ENCODE measurements around the gene OR52I2.
A peak's percentile ranks its signal among the peaks of the same experiment; 100 is the strongest.

The OR52I2 gene

GRCh38 chr11:4636136-4636535 is 54.6 kb downstream of the OR52I2 start:
- Histone ChIP-seq H3K27ac (ENCODE audit: insufficient read depth in 1 of 2, low read depth in 1 of 2, low read length in 2 of 2, poor library complexity in 1 of 2, severe bottlenecking in 2 of 2) (no peak overlapping the region), H3K36me3 (ENCODE audit: control insufficient read depth in 4 of 4, insufficient read depth in 4 of 4, low read length in 3 of 4) (no peaks in the 10 kb centered on the region), H3K4me1 (ENCODE audit: control extremely low read depth in 1 of 4, control insufficient read depth in 4 of 4, insufficient read depth in 4 of 4, low read length in 3 of 4) (peaks cover 0 to 3% (median 0%) of the 10 kb centered on the region in 4 experiments), H3K9me3 (ENCODE audit: control extremely low read depth in 1 of 5, control insufficient read depth in 4 of 5, insufficient read depth in 2 of 5, low read depth in 1 of 5, low read length in 4 of 5) (no peaks in the 10 kb centered on the region), H3K27me3 (replicated peaks in 2 of 5; ENCODE audit: control insufficient read depth in 4 of 5, insufficient read depth in 5 of 5, low read length in 4 of 5) (peaks cover 0 to 3% (median 0%) of the 10 kb centered on the region in 5 experiments), H3K4me3 (ENCODE audit: control insufficient read depth in 1 of 7, extremely low read depth in 1 of 7, insufficient read depth in 4 of 7, low read depth in 2 of 7, low read length in 6 of 7) (no peak overlapping the region)
- 96% methylated on average over 2 of the region's 2 CpGs for WGBS (ENCODE audit: insufficient coverage)
- CTCF ChIA-PET, result interaction anchor here (0.6 to 3.4 kb wide), 20 partner anchors 8 to 568 kb away, joined by 3 to 38 read pairs (median 5); partner anchors contain the start of gene TRIM68
- POLR2A ChIA-PET, result no interaction called here
- no peak for DNase-seq

DNA sequence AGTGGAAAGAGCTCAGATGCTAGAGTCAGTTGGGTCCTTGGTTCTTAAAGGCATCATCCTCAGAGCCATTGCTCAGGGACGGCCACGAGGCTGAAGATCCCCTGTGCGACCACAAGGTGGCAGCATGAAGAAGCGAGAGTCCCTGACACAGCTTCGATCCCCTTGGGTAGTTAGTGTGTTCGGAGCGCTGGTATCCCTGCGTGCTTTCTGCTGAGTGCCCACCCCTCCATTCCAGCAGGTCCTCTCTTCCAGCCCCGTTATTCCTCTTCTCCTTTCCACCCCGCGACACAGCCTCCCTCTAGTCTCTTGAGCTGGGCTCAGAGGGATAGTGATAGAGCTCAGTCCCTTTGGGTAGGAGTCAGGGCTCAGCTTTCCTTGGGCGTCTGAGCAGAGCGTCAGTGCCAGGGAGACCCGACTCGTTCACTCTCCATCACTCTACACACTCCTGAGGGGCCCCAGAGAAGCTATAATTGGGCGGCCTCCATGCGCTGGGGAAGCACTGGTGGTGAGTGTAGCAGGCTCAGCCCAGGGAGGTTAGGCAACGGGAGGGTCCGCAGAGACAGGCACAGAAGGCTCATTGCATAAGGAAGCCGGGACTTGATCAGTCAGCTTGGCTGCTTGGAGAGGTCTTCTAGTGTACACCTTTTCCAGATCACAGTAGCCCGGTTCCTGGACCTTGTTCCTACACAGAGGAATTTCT is 55.6 kb downstream of the OR52I2 start, which contains the start of gene OR51D1:
Gene OR51D1, plus strand, starts transcription at position 516 of the 700 bp plus-strand sequence. CDS start 2,314 bp downstream, outside the sequence.
- 47% methylated on average over 12 of the region's 21 CpGs for WGBS (ENCODE audit: insufficient coverage)
- H3K4me3 ChIP-seq (ENCODE audit: control insufficient read depth in 1 of 7, extremely low read depth in 1 of 7, insufficient read depth in 4 of 7, low read depth in 2 of 7, low read length in 6 of 7), result peak within 1 kb of the TSS in 1 of 7 experiments; percentile 60
- no peaks in the 10 kb centered on the region for H3K36me3 ChIP-seq (ENCODE audit: control insufficient read depth in 4 of 4, insufficient read depth in 4 of 4, low read length in 3 of 4)
- no peaks in the 10 kb centered on the region for H3K9me3 ChIP-seq (ENCODE audit: control extremely low read depth in 1 of 5, control insufficient read depth in 4 of 5, insufficient read depth in 2 of 5, low read depth in 1 of 5, low read length in 4 of 5)
- DNase-seq, result peak; percentile 68 to 81 (median 79)
- H3K27me3 ChIP-seq (replicated peaks in 2 of 5; ENCODE audit: control insufficient read depth in 4 of 5, insufficient read depth in 5 of 5, low read length in 4 of 5), result peaks cover 0 to 3% (median 0%) of the 10 kb centered on the region in 5 experiments
- no peak within 1 kb of the TSS for H3K27ac ChIP-seq (ENCODE audit: insufficient read depth in 1 of 2, low read depth in 1 of 2, low read length in 2 of 2, poor library complexity in 1 of 2, severe bottlenecking in 2 of 2)
- peaks cover 0 to 3% (median 0%) of the 10 kb centered on the region in 4 experiments for H3K4me1 ChIP-seq (ENCODE audit: control extremely low read depth in 1 of 4, control insufficient read depth in 4 of 4, insufficient read depth in 4 of 4, low read length in 3 of 4)
- POLR2A ChIA-PET, result no interaction called here
- CTCF ChIA-PET, result interaction anchor here (0.5 to 3.4 kb wide), 24 partner anchors 8 to 567 kb away, joined by 3 to 38 read pairs (median 4); partner anchors contain the start of gene TRIM68

DNA sequence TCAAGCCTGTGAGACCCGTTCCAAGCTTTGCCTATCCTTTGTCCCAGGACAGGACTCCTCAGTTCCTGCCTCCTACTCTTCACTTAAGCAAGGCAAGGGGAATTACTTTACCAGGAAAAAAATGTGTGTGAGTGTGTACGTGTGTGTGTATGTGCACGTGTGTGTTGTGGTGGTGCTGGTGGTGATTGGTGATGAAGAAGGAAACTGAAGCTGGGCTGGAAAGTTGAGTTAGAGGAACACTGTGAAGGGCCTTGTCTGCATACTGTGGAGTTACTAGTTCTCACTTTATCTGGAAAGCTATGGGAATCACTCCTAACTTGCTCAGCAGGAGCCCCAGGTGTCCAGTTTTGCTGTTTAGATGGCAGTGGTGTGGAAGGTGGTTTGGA is 56.1 kb downstream of the OR52I2 start:
- H3K4me1 ChIP-seq (ENCODE audit: control extremely low read depth in 1 of 4, control insufficient read depth in 4 of 4, insufficient read depth in 4 of 4, low read length in 3 of 4), result peaks cover 0 to 3% (median 0%) of the 10 kb centered on the region in 4 experiments
- H3K4me3 ChIP-seq (ENCODE audit: control insufficient read depth in 1 of 7, extremely low read depth in 1 of 7, insufficient read depth in 4 of 7, low read depth in 2 of 7, low read length in 6 of 7), result no peak overlapping the region
- peaks cover 0 to 3% (median 0%) of the 10 kb centered on the region in 5 experiments for H3K27me3 ChIP-seq (replicated peaks in 2 of 5; ENCODE audit: control insufficient read depth in 4 of 5, insufficient read depth in 5 of 5, low read length in 4 of 5)
- ChIA-PET POLR2A (no interaction called here), CTCF (interaction anchor here (0.5 to 3.4 kb wide), 17 partner anchors 8 to 566 kb away, joined by 3 to 38 read pairs (median 5); no protein-coding TSS in a partner anchor)
- 96% methylated on average over 3 of the region's 3 CpGs for WGBS (ENCODE audit: insufficient coverage)
- no peaks in the 10 kb centered on the region for H3K36me3 ChIP-seq (ENCODE audit: control insufficient read depth in 4 of 4, insufficient read depth in 4 of 4, low read length in 3 of 4)
- H3K9me3 ChIP-seq (ENCODE audit: control extremely low read depth in 1 of 5, control insufficient read depth in 4 of 5, insufficient read depth in 2 of 5, low read depth in 1 of 5, low read length in 4 of 5), result no peaks in the 10 kb centered on the region
- DNase-seq, result no peak
- H3K27ac ChIP-seq (ENCODE audit: insufficient read depth in 1 of 2, low read depth in 1 of 2, low read length in 2 of 2, poor library complexity in 1 of 2, severe bottlenecking in 2 of 2), result no peak overlapping the region

- DNase-seq, result no peak
- Histone ChIP-seq H3K27ac (ENCODE audit: insufficient read depth in 1 of 2, low read depth in 1 of 2, low read length in 2 of 2, poor library complexity in 1 of 2, severe bottlenecking in 2 of 2) (no peak overlapping the region), H3K27me3 (replicated peaks in 2 of 5; ENCODE audit: control insufficient read depth in 4 of 5, insufficient read depth in 5 of 5, low read length in 4 of 5) (peaks cover 0 to 3% (median 0%) of the 10 kb centered on the region in 5 experiments), H3K9me3 (ENCODE audit: control extremely low read depth in 1 of 5, control insufficient read depth in 4 of 5, insufficient read depth in 2 of 5, low read depth in 1 of 5, low read length in 4 of 5) (no peaks in the 10 kb centered on the region), H3K4me1 (ENCODE audit: control extremely low read depth in 1 of 4, control insufficient read depth in 4 of 4, insufficient read depth in 4 of 4, low read length in 3 of 4) (peaks cover 0 to 3% (median 0%) of the 10 kb centered on the region in 4 experiments), H3K36me3 (ENCODE audit: control insufficient read depth in 4 of 4, insufficient read depth in 4 of 4, low read length in 3 of 4) (no peaks in the 10 kb centered on the region), H3K4me3 (ENCODE audit: control insufficient read depth in 1 of 7, extremely low read depth in 1 of 7, insufficient read depth in 4 of 7, low read depth in 2 of 7, low read length in 6 of 7) (no peak overlapping the region)
- POLR2A ChIA-PET, result no interaction called here
- 96% methylated on average over 6 of the region's 6 CpGs for WGBS (ENCODE audit: insufficient coverage)
- CTCF ChIA-PET, result interaction anchor here (1.0 to 1.2 kb wide), 2 partner anchors 12 to 18 kb away, joined by 3 read pairs; no protein-coding TSS in a partner anchor
These were observed 58.4 kb downstream of the OR52I2 start for GRCh38 chr11:4639931-4640330.

- POLR2A ChIA-PET, result no interaction called here
- Histone ChIP-seq H3K27ac (ENCODE audit: insufficient read depth in 1 of 2, low read depth in 1 of 2, low read length in 2 of 2, poor library complexity in 1 of 2, severe bottlenecking in 2 of 2) (no peak overlapping the region), H3K27me3 (replicated peaks in 2 of 5; ENCODE audit: control insufficient read depth in 4 of 5, insufficient read depth in 5 of 5, low read length in 4 of 5) (peaks cover 0 to 3% (median 0%) of the 10 kb centered on the region in 5 experiments), H3K4me3 (ENCODE audit: control insufficient read depth in 1 of 7, extremely low read depth in 1 of 7, insufficient read depth in 4 of 7, low read depth in 2 of 7, low read length in 6 of 7) (no peak overlapping the region), H3K36me3 (ENCODE audit: control insufficient read depth in 4 of 4, insufficient read depth in 4 of 4, low read length in 3 of 4) (no peaks in the 10 kb centered on the region), H3K9me3 (ENCODE audit: control extremely low read depth in 1 of 5, control insufficient read depth in 4 of 5, insufficient read depth in 2 of 5, low read depth in 1 of 5, low read length in 4 of 5) (no peaks in the 10 kb centered on the region), H3K4me1 (ENCODE audit: control extremely low read depth in 1 of 4, control insufficient read depth in 4 of 4, insufficient read depth in 4 of 4, low read length in 3 of 4) (peaks cover 0 to 3% (median 0%) of the 10 kb centered on the region in 4 experiments)
- WGBS (ENCODE audit: insufficient coverage), result 100% methylated on average over 6 of the region's 7 CpGs
- CTCF ChIA-PET, result no interaction called here
- DNase-seq, result no peak
These were observed 60.0 kb downstream of the OR52I2 start for GRCh38 chr11:4641501-4641900.

DNA sequence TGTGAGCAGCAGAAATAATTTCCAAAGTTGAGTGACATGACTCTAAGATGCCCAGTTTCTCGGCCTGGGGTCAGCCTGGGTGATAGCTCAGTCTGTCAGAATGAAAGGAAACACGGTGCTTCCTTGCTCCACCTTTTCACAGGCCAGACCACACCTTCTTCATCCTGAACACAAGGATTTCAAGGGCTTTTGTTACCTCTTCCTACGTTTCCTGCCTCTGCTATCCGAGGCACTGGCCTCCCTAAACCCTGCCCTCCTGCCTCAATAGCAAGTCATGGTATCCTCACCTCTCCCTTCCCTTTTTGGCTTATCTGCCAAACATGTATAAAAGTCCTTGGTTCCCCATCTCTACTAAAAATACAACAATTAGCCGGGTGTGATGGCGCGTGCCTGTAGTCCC is 60.5 kb downstream of the OR52I2 start:
- H3K4me1 ChIP-seq (ENCODE audit: control extremely low read depth in 1 of 4, control insufficient read depth in 4 of 4, insufficient read depth in 4 of 4, low read length in 3 of 4), result peaks cover 0 to 1% (median 0%) of the 10 kb centered on the region in 4 experiments
- ChIA-PET POLR2A (no interaction called here), CTCF (interaction anchor here (1.2 kb wide), 1 partner anchor 11 kb away, joined by 3 read pairs; no protein-coding TSS in a partner anchor)
- no peak overlapping the region for H3K27ac ChIP-seq (ENCODE audit: insufficient read depth in 1 of 2, low read depth in 1 of 2, low read length in 2 of 2, poor library complexity in 1 of 2, severe bottlenecking in 2 of 2)
- 86% methylated on average over 4 of the region's 7 CpGs for whole genome bisulfite sequencing (ENCODE audit: insufficient coverage)
- H3K36me3 ChIP-seq (ENCODE audit: control insufficient read depth in 4 of 4, insufficient read depth in 4 of 4, low read length in 3 of 4), result no peaks in the 10 kb centered on the region
- H3K9me3 ChIP-seq (ENCODE audit: control extremely low read depth in 1 of 5, control insufficient read depth in 4 of 5, insufficient read depth in 2 of 5, low read depth in 1 of 5, low read length in 4 of 5), result no peaks in the 10 kb centered on the region
- H3K27me3 ChIP-seq (replicated peaks in 2 of 5; ENCODE audit: control insufficient read depth in 4 of 5, insufficient read depth in 5 of 5, low read length in 4 of 5), result peaks cover 0 to 2% (median 0%) of the 10 kb centered on the region in 5 experiments
- no peak for DNase-seq
- H3K4me3 ChIP-seq (ENCODE audit: control insufficient read depth in 1 of 7, extremely low read depth in 1 of 7, insufficient read depth in 4 of 7, low read depth in 2 of 7, low read length in 6 of 7), result no peak overlapping the region

All from common myeloid progenitor, CD34-positive (primary cell).